ENCODE results near the gene BLVRB.

Gene BLVRB

GRCh38 chr19:40508739-40509260 lies 43.3 kb upstream of the BLVRB start:
- no peak overlapping the region for H3K9ac ChIP-seq (ENCODE audit: low read length)
- no peaks in the 10 kb centered on the region for H3K79me2 ChIP-seq (ENCODE audit: low read length)
- TF ChIP-seq EZH2phosphoT487 (IDR thresholded peaks at IDR 0.05; ENCODE audit: low read depth) = no peak
- no peak for TF ChIP-seq CTCF (IDR thresholded peaks at IDR 0.05; ENCODE audit: low read depth, low read length)
- H3K9me3 ChIP-seq (ENCODE audit: insufficient read depth, low read length) = no peaks in the 10 kb centered on the region
- H3K27ac ChIP-seq (ENCODE audit: low read length) = no peak overlapping the region
- no peak overlapping the region for H2AFZ ChIP-seq (ENCODE audit: low read depth, low read length)
- H3K27me3 ChIP-seq (ENCODE audit: low read depth, low read length) = no peaks in the 10 kb centered on the region
- no peak overlapping the region for H3K4me2 ChIP-seq (ENCODE audit: low read length)
- no peaks in the 10 kb centered on the region for H4K20me1 ChIP-seq (ENCODE audit: insufficient read depth, low read length)
- no peak overlapping the region for H3K4me3 ChIP-seq (ENCODE audit: low read length)
- no peaks in the 10 kb centered on the region for H3K4me1 ChIP-seq (ENCODE audit: low read length)
- H3K36me3 ChIP-seq (replicated peaks; ENCODE audit: low read depth, low read length) = no peaks in the 10 kb centered on the region

- H3K27me3 ChIP-seq (ENCODE audit: low read depth, low read length) = no peaks in the 10 kb centered on the region
- no peak overlapping the region for H2AFZ ChIP-seq (ENCODE audit: low read depth, low read length)
- no peaks in the 10 kb centered on the region for H3K79me2 ChIP-seq (ENCODE audit: low read length)
- TF ChIP-seq EZH2phosphoT487 (IDR thresholded peaks at IDR 0.05; ENCODE audit: low read depth) (no peak), CTCF (IDR thresholded peaks at IDR 0.05; ENCODE audit: low read depth, low read length) (no peak)
- no peak overlapping the region for H3K4me3 ChIP-seq (ENCODE audit: low read length)
- no peaks in the 10 kb centered on the region for H3K36me3 ChIP-seq (replicated peaks; ENCODE audit: low read depth, low read length)
- no peaks in the 10 kb centered on the region for H3K4me1 ChIP-seq (ENCODE audit: low read length)
- no peaks in the 10 kb centered on the region for H3K9me3 ChIP-seq (ENCODE audit: insufficient read depth, low read length)
- no peak overlapping the region for H3K9ac ChIP-seq (ENCODE audit: low read length)
- H4K20me1 ChIP-seq (ENCODE audit: insufficient read depth, low read length) = no peaks in the 10 kb centered on the region
- no peak overlapping the region for H3K27ac ChIP-seq (ENCODE audit: low read length)
- no peak overlapping the region for H3K4me2 ChIP-seq (ENCODE audit: low read length)
Measured at GRCh38 chr19:40507892-40508291, 42.3 kb upstream of the BLVRB start.

GRCh38 chr19:40506099-40506498 lies 40.6 kb upstream of the BLVRB start:
- no peak overlapping the region for H3K9ac ChIP-seq (ENCODE audit: low read length)
- no peak for TF ChIP-seq EZH2phosphoT487 (IDR thresholded peaks at IDR 0.05; ENCODE audit: low read depth)
- no peak for TF ChIP-seq CTCF (IDR thresholded peaks at IDR 0.05; ENCODE audit: low read depth, low read length)
- no peak overlapping the region for H3K4me2 ChIP-seq (ENCODE audit: low read length)
- H3K79me2 ChIP-seq (ENCODE audit: low read length) = no peaks in the 10 kb centered on the region
- H3K27ac ChIP-seq (ENCODE audit: low read length) = no peak overlapping the region
- no peaks in the 10 kb centered on the region for H3K36me3 ChIP-seq (replicated peaks; ENCODE audit: low read depth, low read length)
- H3K4me3 ChIP-seq (ENCODE audit: low read length) = no peak overlapping the region
- H3K27me3 ChIP-seq (ENCODE audit: low read depth, low read length) = no peaks in the 10 kb centered on the region
- H3K9me3 ChIP-seq (ENCODE audit: insufficient read depth, low read length) = no peaks in the 10 kb centered on the region
- H2AFZ ChIP-seq (ENCODE audit: low read depth, low read length) = no peak overlapping the region
- no peaks in the 10 kb centered on the region for H4K20me1 ChIP-seq (ENCODE audit: insufficient read depth, low read length)
- H3K4me1 ChIP-seq (ENCODE audit: low read length) = no peaks in the 10 kb centered on the region

- Histone ChIP-seq H3K4me2 (ENCODE audit: low read length) (no peak overlapping the region), H3K4me3 (ENCODE audit: low read length) (no peak overlapping the region), H3K9me3 (ENCODE audit: insufficient read depth, low read length) (no peaks in the 10 kb centered on the region), H3K4me1 (ENCODE audit: low read length) (no peaks in the 10 kb centered on the region), H3K79me2 (ENCODE audit: low read length) (no peaks in the 10 kb centered on the region), H3K27ac (ENCODE audit: low read length) (no peak overlapping the region), H3K9ac (ENCODE audit: low read length) (no peak overlapping the region), H4K20me1 (ENCODE audit: insufficient read depth, low read length) (no peaks in the 10 kb centered on the region), H3K36me3 (replicated peaks; ENCODE audit: low read depth, low read length) (no peaks in the 10 kb centered on the region), H2AFZ (ENCODE audit: low read depth, low read length) (no peak overlapping the region), H3K27me3 (ENCODE audit: low read depth, low read length) (no peaks in the 10 kb centered on the region)
- TF ChIP-seq CTCF (IDR thresholded peaks at IDR 0.05; ENCODE audit: low read depth, low read length) = no peak
- TF ChIP-seq EZH2phosphoT487 (IDR thresholded peaks at IDR 0.05; ENCODE audit: low read depth) = no peak
Measured at GRCh38 chr19:40503320-40503695, 37.8 kb upstream of the BLVRB start.
